NCI-H226 (cell line): ENCODE data around the gene ZNF212.
A peak's percentile ranks its signal among the peaks of the same experiment; 100 is the strongest.
"Not testable (repeated sequence)": the region's sequence is repeated elsewhere in the genome, so short reads cannot be mapped to it uniquely, and the experiment has no call there.

Experiments
- DNase-seq: peaks from one replicate; pipeline ENCODE4 v3.0.0-alpha.2; 2015

The ZNF212 gene

DNA sequence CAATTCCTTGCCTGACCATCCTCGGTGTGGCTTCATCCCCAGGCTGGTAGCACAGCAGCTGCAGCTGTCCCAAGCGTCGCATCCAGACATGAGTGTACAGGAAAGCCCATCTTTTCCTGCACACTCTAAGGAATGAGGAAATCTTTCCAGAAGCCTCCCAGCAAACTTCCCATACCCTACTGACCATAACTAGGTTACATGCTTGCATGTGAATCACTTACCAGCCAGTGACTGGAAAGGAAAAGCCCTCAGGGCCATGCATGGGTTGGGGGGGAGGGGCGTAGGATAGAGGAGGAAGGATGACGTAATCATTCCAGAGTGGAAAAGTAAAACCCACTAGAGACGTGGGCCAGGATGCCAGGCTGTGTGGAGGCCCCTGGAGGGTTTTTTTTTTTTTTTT lies 18.9 kb upstream of the ZNF212 start:
- peak; percentile 73 for DNase-seq

DNA sequence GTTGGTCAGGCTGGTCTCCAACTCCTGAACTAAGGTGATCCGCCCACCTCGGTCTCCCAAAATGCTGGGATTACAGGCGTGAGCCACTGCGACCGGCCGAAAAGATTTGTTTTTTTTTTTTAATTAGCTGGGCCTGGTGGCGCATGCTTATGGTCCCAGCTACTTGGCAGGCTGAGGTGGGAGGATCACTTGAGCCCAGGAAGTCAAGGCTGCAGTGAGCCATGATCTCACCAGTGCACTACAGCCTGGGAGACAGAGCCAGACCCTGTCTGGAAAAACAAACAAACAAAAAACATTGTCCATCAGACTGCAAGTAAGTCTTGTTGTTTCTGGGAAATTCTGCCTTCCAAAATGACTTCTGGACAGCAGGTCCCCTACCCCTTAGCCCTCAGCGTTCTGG lies 16.3 kb upstream of the ZNF212 start:
- no peak for DNase-seq

DNA sequence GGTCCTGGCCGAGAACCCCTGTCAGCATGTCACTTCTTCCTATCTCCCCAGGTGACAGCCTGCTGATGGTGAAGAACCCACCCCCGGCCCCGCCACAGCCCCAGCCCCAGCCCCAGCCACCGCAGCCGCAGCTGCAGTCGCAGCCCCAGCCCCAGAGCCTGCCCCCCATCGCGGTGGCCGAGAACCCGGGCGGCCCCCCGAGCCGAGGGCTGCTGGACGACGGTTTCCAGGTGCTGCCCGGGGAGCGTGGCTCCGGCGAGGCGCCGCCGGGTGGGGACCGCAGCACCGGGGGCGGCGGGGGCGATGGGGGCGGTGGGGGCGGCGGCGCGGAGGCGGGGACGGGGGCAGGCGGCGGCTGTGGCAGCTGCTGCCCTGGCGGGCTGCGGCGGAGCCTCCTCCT lies 15.7 kb upstream of the ZNF212 start:
- DNase-seq = no peak

DNA sequence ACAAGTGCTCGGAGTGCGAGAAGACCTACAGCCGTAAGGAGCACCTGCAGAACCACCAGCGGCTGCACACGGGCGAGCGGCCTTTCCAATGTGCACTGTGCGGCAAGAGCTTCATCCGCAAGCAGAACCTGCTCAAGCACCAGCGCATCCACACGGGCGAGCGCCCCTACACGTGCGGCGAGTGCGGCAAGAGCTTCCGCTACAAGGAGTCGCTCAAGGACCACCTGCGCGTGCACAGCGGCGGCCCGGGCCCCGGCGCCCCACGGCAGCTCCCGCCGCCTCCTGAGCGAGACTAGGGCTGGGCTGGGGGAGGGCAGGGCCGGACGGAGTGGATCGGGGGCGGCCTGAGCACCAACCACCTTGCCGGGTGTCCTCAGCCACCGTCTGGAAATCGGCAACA lies 15.1 kb upstream of the ZNF212 start:
- DNase-seq = no peak

DNA sequence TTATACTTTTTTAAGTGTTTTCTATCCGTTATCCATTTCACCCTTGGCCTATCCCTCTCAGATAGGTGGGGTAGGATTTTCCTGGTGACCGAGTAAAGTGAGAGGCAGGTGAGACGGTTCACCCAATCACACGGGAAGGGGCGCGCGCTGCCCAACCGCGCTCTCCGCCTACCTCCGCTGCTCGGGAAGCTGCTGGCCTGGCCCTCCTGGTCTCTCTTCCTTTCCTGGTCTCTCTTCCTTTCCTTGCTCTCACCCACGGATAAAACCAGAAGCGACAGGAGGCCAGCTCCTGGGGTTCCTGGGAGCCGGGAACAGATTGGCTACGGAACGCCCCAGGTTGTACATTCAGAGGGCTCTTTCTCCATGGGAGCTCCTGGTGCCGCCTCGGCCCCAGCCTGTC lies 14.3 kb upstream of the ZNF212 start:
- no peak for DNase-seq

DNA sequence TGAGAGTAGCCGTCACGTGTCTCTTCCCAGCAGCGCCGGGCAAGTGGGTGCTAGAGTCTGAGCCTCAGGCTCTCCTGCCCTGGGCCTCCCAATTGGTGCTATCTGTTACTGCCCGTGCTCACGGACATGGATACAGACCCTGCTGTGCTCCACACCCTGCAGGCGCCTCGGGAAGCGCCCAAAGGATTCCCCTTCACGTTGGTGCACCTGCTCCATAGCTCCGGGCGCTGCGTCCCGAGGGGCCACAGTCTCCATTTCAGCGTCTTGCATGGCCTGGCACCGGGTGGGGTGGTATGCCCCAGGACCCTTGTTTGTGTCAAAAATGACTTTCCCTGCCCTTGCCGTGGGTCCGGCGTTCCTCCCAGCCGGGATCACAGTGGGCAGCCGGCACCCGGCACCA lies 13.8 kb upstream of the ZNF212 start:
- DNase-seq = no peak

DNA sequence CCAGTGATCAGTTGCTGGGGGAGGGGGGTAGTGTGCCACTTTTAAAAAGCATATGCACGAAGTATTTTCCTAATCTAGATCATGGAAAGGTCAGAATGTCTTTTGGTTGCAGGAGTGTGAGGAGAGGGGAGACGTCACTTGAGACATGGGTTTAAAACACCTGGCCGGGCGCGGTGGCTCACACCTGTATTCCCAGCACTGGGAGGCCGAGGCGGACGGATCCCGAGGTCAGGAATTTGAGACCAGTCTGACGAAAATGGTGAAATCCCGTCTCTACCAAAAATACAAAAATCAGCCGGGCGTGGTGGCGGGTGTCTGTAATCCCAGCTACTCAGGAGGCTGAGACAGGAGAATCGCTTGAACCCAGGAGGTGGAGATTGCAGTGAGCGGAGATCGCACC lies 13.1 kb upstream of the ZNF212 start:
- not testable (repeated sequence) for DNase-seq

DNA sequence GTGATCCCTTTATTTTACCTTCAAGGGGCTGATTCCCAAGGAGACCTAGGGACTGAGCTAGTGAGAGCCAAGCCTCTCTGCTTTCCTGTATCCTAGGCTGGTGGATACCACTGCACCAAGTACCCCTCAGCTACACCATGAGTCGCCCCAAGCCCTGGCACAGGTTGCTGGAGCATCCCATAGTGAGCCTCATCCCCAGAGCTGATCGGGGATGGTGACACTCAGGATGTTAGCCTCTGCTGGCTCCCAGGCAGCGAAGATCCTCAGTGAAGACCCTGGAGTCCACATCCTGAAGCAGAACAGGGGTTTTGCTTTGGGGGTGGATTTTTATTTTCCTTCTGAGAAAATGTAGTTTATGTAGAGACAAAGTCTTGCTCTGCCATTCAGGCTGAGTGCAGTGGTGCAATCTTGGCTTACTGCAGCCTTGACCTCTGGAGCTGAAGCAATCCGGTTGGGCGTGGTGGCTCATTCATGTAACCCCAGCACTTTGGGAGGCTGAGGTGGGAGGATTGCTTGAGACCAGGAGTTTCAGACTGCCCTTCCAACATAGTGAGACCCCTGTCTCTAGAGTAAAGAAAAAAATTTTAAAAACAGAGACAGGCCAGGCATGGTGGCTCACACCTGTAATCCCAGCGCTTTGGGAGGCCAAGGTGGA lies 12.5 kb upstream of the ZNF212 start:
- DNase-seq = no peak

DNA sequence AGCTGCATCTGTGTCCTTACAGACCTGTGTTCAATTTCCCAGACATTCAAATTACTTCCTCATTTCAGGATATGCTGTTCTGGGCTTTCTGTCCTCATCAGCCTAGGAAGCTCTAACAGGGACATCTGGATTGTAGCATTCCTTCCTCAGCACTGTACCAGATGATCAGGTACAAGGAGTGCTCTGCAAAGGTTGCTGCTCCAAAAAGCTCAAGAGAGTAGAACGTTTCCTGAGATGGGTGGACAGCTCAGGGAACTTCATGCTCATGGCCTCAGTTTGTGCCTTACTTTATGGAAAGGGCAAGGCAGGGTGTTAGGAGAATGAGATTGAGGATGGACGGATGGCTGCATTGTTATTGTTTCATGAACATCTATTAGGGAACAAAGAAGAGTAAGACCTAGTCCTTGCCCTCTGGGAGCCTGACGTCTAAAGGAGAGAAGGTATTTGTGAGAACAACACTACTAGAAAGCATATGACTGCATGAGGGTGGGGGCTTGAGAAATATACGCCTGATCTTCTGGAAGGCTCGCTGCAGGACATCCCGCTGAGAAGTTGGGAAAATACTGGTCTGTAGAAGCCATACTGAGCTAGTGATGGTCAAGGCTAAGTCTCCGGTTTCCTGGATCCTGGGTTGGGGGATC lies 10.5 kb upstream of the ZNF212 start:
- no peak for DNase-seq

DNA sequence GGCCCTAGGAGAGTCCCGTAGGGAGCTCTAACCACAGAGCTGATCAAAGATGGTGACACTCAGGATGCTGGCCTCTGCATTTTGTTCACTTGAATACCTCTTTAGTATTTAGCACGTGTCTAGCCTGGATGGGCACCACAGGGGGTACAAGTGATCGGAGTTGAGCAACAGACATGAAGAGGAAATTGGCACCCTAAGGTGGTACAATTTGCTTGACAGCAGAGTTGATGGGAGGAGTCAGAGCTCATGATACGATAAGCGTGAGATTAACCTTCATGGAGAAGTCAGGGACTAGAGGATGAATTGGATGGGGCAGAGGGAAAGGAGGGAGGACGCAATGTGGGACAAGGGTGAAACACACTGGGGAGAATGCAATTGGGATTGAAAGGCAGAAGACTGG lies 9.9 kb upstream of the ZNF212 start:
- no peak for DNase-seq

DNA sequence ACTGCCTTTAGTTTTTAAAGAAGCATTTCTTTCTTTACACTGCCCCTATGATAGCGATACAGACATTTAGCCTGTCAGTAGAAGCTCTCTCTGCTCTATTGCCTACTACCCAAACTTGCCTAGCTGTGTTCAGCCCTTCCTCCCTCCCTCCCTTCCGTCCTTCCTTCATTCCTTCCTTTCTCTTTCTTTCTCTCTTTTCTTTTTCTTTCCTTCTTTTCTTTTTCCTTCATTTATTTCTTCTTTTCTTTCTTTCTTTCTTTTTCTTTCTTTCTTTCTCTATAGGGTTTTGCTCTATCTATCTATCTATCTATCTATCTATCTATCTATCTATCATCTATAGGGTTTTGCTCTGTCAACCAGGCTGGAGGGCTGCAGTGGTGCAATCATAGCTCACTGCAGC lies 7.1 kb upstream of the ZNF212 start:
- no peak for DNase-seq

DNA sequence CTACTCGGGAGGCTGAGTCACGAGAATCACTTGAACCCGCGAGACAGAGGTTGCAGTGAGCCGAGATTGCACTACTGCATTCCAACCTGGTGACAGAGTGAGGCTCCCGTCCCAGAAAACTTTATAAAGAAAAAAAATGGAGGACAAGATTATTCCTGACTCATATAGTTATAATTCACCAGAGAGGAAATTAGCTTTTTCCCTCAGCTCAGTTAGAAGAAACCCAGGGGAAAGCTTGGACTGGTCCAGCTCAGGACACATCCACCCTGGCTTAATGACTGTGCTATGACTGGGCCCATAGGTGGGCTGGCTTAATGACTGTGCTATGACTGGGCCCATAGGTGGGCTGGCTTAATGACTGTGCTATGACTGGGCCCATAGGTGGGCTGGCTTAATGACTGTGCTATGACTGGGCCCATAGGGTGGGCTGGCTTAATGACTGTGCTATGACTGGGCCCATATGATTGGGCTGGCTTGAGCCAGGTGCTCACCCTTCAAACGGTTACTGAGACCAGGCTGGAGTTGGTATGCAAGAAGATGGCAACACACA lies 5.7 kb upstream of the ZNF212 start:
- DNase-seq = peak; percentile 83

DNA sequence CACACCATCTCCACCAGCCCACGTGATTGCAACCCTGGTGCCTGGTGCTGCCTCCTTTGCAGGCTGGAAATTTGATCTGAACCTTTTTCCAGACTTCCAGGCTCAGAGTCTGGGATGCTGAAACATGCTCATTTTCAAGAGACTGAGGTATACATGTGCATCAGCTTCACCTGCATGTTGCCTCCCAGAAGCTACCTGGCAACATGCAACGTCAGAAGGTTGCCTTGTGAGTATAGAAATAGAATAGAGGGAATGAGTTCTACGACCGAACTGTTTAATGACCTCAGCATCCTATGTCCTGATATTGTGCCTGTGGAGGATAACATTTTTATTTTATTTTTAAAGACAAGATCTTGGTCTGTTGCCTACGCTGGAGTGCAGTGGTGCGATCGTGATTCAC lies 1.9 kb upstream of the ZNF212 start:
- DNase-seq = no peak

DNA sequence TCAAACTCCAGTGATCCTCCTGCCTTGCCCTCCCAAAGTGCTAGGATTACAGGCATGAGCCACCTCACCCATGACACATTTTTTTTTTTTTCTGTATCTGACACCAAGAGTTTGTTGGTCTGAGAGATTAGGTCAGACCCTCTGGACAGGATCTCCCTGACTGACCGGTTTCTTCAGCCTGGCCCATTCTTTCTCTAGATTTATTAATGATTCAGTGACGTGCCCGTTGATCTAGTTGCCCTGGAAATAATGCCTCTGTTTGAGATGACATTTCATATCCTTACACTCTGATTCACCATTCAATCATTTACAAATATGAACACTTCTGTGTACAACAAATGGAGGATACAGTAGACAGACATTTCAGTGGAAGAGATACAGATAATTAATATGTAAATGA lies 1.4 kb upstream of the ZNF212 start:
- DNase-seq = no peak

DNA sequence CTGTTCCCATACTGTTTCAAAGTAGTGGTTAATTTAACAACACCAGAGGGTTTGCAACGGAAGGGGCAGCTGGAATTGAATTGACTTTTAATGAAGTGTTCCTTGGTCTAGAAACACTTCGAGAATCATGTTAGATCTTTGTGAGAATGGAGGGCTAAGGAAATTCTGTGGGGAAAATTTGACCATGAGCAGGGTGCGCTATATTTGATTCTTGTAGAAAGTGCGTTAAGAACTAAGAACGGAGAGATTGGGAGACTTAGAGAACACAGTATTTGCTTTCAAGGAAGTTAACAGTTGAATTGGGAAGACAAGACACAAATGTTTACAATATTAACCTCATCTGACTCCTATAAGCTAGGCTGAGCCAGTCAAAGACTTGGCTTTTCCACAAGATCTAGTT lies 1.2 kb downstream of the ZNF212 start:
- no peak for DNase-seq

DNA sequence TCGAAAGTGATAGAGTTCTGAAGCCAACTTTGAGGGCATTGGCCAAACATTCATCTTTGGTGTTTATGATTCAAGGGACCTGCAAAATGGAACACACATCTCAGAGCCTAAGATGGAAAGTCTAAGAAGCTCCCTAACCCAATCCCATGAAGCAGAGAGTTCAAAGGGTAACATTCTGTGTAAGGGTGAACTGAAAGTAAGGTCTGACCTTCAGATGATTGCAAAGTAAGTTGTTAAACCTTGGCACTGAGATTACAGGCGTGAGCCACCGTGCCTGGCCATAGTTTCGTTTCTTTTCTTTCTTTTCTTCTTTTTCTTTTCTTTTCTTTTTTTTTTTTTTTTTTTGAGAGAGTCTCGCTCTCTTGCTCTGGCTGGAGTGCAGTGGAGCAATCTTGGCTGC lies 2.2 kb downstream of the ZNF212 start:
- DNase-seq = no peak

DNA sequence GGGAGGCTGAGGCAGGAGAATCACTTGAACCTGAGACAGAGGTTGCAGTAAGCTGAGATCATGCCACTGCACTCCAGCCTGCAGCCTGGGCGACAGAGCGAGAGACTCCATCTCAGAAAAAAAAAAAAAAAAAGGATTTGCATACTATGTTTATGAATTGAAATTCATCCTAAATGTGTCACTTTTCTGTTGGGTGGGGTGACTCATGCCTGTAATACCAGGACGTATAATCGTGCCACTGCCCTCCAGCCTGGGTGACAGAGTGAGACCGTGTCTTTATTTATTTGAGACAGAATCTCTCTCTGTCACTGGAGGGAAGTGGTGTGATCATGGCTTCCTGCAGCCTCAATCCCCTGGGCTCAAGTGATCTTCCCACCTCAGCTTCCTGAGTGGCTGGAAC lies 5.8 kb downstream of the ZNF212 start:
- no peak for DNase-seq

DNA sequence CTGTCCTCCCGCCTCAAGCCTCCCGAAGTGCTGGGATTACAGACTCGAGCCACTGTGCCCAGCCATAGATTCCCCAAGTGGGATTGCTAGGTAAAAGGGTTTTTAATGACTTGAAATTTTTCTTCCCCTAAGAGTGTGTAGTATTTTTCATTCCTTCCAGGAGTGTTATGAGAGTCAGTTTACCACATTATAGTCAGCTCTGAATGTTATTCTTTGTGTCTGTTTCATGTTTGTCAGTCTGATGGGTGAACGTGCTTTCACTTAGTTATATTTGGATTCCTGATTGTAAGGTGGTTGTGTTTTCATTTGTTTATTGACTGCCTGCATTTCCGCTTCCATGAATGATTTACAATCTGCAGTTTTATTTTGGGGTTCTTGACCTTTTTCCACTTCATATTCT lies 6.3 kb downstream of the ZNF212 start:
- no peak for DNase-seq

DNA sequence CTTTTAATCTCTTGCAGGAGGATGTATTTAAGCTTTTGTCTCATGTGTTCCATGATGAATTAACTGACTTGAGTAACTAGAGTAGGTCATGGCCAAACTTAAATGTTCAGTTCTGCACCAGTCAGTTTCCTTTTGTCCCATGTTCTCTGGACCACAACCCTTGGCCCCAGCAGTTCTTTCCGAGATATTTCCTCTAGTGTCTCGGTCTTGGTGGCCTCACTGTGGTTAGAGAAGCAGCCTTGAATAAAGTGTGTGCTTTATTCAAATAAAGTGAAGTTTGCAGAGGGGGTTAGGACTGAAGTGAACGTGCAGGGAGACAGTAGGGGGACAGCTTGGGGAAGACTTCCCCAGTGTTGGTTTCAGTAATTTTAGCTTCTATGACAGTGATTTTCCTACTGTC lies 9.3 kb downstream of the ZNF212 start:
- no peak for DNase-seq

DNA sequence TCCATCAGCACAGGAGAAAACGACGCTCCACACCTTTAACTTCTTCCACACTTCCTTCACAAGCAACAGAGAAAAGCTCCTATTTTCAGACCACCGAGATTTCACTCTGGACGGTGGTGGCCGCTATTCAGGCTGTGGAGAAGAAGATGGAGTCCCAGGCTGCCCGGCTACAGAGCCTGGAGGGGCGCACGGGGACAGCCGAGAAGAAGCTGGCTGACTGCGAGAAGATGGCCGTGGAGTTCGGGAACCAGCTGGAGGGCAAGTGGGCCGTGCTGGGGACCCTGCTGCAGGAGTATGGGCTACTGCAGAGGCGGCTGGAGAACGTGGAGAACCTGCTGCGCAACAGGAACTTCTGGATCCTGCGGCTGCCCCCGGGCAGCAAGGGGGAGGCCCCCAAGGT lies 10.7 kb downstream of the ZNF212 start:
- DNase-seq = not testable (repeated sequence)

DNA sequence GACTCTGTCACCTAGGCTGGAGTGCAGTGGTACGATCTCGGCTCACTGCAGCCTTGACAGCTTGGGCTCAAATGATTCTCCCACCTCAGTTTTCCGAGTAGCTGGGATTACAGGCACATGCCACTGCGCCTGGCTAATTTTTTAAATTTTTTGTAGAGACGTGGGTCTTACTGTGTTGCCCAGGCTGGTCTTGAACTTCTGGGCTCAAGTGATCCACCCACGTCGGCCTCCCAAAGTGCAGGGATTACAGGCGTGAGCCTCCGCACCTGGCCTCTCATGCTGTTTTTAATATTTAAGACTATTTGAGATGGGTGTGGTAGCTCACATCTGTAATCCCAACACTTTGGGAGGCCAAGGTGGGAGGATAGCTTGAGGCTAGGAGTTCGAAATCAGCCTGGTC lies 12.1 kb downstream of the ZNF212 start:
- DNase-seq = not testable (repeated sequence)

DNA sequence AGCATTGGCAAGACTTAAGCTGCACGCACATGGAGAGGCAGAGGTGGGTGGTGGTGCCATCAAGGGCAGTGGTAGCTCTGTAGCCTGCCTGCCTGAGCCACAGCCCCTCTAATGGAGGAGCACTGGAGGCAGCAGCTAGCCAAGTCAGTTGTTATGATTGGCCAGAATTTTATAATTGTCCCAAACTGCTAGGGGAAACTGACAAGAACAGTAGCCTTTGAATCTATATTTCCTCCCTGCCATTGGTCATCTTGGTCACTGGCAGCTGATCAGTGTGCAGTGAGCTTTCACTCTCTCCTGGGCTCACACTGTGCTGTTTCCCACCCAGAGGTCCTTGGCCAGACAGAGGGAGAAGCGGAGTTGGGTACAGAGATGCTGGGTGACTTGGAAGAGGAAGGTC lies 12.9 kb downstream of the ZNF212 start:
- DNase-seq = no peak

DNA sequence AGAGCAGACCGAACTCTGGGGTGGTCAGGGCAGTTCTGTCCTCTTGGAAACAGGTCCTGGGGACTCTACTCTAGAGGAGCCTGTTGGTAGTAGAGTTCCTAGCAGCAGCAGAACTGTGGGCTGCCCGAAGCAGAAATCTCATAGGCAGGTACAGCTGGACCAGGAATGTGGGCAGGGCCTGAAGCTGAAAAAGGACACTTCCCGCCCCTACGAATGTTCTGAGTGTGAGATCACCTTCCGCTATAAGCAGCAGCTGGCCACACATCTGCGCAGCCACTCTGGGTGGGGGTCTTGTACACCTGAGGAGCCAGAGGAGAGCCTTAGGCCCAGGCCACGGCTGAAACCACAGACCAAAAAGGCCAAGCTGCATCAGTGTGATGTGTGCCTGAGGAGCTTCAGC lies 14.2 kb downstream of the ZNF212 start:
- DNase-seq = peak; percentile 26

DNA sequence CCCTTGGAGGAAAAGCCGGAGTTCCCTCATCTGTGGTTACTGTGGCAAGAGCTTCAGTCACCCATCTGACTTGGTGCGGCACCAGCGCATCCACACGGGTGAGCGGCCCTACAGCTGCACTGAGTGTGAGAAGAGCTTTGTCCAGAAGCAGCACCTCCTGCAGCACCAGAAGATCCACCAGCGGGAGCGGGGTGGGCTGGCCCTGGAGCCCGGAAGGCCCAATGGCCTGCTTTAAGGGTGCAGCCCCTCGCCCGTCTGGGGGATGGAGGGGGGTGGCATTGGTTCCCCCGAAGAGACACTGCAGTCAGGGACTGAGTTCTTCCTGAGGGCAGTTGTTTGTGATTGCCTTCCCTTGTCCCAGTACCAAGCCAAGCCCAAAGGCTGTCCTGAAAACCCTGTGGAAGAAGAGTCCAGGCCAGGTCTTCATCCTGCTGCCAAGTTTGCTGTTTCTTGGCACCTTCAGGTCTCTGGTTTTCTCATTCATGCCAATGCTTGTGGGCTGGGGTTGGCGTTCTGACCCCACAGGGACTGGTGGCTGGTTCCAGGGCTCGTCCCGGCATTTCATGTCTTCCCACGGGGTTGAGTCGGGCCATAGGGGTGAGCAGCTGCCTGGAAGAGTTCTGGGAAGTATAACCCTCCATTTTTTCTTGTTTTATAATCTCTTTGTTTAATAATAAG lies 14.9 kb downstream of the ZNF212 start:
- DNase-seq = no peak
